Calu3 (cell line): ENCODE data around the gene SEC24B. TPM values are rescaled to one million over a fixed set of nuclear protein-coding genes. Genes with fewer than 3 reads are reported as not detected.

ENCODE experiments used
- BruUV-seq: library from RNA; stranded (reverse); fragments of 400-500 nt; replicated peaks from 2 replicates; lab custom pipeline; 2021; lab: Mats Ljungman, UMichigan
- CTCF ChIA-PET: fragments of 300-600 bp; sonication (Branson Sonifier 250); formaldehyde crosslinking; loops from one replicate; lab custom pipeline; 2022; ENCODE audit warnings: antibody characterized with exemption; lab: Charles Lee
- DNase-seq: peaks from one replicate; pipeline ENCODE4 v3.0.0; 2022
- H3K27ac Mint-ChIP-seq: one replicate; pipeline ENCODE4 v1.8.0; 2022; ENCODE audit warnings: mixed read lengths; ENCODE audit not compliant: unreplicated experiment
- H3K27me3 Mint-ChIP-seq: one replicate; pipeline ENCODE4 v1.8.0; 2022; ENCODE audit warnings: mixed read lengths; ENCODE audit not compliant: unreplicated experiment
- H3K36me3 Mint-ChIP-seq: one replicate; pipeline ENCODE4 v1.8.0; 2022; ENCODE audit warnings: mild to moderate bottlenecking, moderate library complexity, mixed read lengths; ENCODE audit not compliant: insufficient read depth, unreplicated experiment
- H3K4me1 Mint-ChIP-seq: one replicate; pipeline ENCODE4 v1.8.0; 2022; ENCODE audit warnings: mild to moderate bottlenecking, low read depth, mixed read lengths; ENCODE audit not compliant: unreplicated experiment
- H3K4me3 Mint-ChIP-seq: one replicate; pipeline ENCODE4 v1.8.0; 2022; ENCODE audit warnings: mild to moderate bottlenecking, low read depth, moderate library complexity, mixed read lengths; ENCODE audit not compliant: unreplicated experiment
- H3K9me3 Mint-ChIP-seq: one replicate; pipeline ENCODE4 v1.8.0; 2022; ENCODE audit warnings: low read depth, mixed read lengths; ENCODE audit not compliant: unreplicated experiment
- intact Hi-C: fragments of 100-400 bp; cut with micrococcal nuclease; formaldehyde crosslinking; loops from one replicate; pipeline ENCODE4 v1.10.0; 2022; ENCODE audit not compliant: unreplicated experiment
- total RNA-seq: library from RNA; stranded (reverse); gene quantifications from 2 replicates; pipeline ENCODE4 v1.2.3, GENCODE V29; 2022
- TF ChIP-seq, protein P1 (sequence below): fragments of 200-600 bp; IDR thresholded peaks from one replicate; pipeline ENCODE4 v1.8.0; 2022; ENCODE audit warnings: antibody characterized with exemption; ENCODE audit not compliant: unreplicated experiment

The SEC24B gene
- total RNA-seq, 1 experiment from 2014 or later: 21.5 TPM

DNA sequence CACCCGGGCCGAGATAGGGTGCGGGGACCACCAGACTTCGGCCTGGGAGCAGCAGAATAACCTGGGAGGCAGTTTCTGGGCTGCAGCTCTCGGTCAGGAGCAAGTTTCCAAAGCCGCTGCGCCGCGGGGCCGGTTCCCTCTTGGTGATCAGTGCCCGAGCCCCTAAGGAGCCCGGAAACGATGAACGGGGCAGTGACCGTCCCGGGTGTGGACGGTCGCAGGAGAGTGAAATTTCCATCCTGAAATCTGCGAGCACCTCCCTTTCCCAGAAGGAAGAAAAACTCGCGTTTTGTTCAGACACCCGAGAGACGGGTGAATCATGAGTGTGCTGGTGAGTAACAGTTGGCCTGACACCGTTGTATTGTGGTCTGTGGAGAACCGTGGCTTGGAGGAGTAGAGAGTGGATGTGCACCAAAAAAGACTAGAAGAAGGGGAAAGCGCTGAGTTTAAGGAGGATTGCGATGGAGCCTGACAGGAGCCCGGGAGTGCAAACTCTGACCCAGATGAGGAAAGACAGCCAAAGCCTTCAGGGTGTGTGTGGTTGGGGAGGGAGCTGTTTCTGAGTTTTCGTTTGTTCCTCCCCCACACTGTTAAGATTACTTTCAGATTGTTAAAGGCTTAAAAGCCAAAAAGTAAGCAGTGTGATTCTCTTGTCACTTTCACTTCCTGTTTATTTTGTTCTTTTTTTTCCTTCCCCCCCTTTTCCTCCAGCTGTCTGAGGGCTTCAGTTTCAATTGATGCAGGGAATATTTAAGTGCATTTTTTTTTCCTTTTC lies 127.3 kb downstream of the SEC24B start:
- intact Hi-C loops: no loop called here
- no TSS peak for BruUV-seq
- TF ChIP-seq, protein P1, sequence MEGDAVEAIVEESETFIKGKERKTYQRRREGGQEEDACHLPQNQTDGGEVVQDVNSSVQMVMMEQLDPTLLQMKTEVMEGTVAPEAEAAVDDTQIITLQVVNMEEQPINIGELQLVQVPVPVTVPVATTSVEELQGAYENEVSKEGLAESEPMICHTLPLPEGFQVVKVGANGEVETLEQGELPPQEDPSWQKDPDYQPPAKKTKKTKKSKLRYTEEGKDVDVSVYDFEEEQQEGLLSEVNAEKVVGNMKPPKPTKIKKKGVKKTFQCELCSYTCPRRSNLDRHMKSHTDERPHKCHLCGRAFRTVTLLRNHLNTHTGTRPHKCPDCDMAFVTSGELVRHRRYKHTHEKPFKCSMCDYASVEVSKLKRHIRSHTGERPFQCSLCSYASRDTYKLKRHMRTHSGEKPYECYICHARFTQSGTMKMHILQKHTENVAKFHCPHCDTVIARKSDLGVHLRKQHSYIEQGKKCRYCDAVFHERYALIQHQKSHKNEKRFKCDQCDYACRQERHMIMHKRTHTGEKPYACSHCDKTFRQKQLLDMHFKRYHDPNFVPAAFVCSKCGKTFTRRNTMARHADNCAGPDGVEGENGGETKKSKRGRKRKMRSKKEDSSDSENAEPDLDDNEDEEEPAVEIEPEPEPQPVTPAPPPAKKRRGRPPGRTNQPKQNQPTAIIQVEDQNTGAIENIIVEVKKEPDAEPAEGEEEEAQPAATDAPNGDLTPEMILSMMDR: no peak
- Mint-ChIP-seq H3K36me3 (peaks cover 15% of the 10 kb centered on the region), H3K27ac (peak overlapping the region; percentile 83), H3K4me1 (peaks cover 10% of the 10 kb centered on the region), H3K9me3 (no peaks in the 10 kb centered on the region), H3K4me3 (peak overlapping the region; percentile 92), H3K27me3 (no peaks in the 10 kb centered on the region)
- DNase-seq: peak; percentile 9
- CTCF ChIA-PET: interaction anchor here (0.6 to 1.6 kb wide), 3 partner anchors 11 to 280 kb away, joined by 3 to 5 read pairs (median 5); partner anchors contain the start of gene SEC24B

DNA sequence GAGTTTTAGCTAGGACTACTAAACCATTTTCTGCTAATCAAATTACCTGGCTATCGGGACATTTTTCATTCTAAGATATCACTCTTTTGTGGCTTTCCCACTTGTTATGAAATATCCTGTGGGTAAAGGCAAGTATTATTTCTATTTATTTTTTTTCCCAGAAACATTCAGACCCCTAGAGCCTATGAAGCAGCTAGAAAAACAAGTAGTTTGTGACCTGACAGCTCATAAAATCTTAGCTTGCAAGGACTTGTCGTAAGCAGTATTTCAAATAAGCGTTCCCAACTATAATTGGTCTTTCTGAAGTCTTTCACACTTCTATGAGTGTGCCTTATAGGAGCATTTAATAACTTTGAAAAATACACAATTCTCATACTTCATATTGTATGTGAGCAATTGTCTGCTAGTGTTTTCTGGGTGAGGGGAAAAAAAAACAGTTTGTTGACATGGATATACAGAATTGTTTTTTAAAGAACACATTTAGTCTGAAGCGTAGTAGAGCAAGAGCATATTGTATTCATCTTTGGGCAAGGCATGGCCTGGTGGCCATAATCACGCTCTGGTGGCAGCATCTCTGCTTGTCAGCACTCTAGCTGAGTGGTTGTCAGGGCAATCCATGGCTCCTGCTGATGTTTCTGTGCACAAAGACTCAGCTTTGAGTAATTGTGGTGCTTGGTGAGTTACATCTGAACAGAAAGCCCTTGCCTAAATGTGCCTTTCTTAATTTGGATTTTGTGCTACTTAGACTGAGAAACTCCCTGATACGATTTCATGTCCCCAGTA lies 129.0 kb downstream of the SEC24B start:
- H3K4me3 Mint-ChIP-seq: no peak overlapping the region
- CTCF ChIA-PET: interaction anchor here (1.6 to 2.4 kb wide), 2 partner anchors 9 to 12 kb away, joined by 5 to 6 read pairs; no protein-coding TSS in a partner anchor
- peaks cover 15% of the 10 kb centered on the region for H3K36me3 Mint-ChIP-seq
- DNase-seq: no peak
- no peaks in the 10 kb centered on the region for H3K9me3 Mint-ChIP-seq
- no peaks in the 10 kb centered on the region for H3K27me3 Mint-ChIP-seq
- no TSS peak for BruUV-seq
- H3K27ac Mint-ChIP-seq: no peak overlapping the region
- TF ChIP-seq, protein P1: no peak
- intact Hi-C loops: no loop called here
- H3K4me1 Mint-ChIP-seq: peaks cover 10% of the 10 kb centered on the region

DNA sequence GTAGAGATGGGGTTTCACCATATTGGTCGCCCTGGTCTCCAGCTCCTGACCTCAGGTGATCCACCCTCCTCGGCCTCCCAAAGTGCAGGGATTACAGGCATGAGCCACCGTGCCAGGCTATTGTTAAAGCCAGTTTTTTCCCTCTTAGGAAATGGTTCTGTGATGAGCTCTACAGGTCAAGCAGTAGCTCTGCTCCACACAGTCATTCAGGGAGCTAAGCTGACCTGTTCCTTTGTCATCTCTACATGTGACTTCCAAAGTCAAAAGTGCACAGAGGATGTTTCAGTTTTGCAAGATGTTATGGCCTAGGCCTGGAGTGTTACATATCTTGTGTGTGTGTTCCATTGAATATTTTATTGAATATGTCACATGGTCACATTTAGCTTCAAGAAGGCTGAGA lies 137.9 kb downstream of the SEC24B start:
- peaks cover 17% of the 10 kb centered on the region for H3K4me1 Mint-ChIP-seq
- intact Hi-C loops: loop anchor here (5.0 to 10.0 kb wide), 2 partner anchors 149 to 233 kb away; partner anchors contain the start of gene CFI
- no peaks in the 10 kb centered on the region for H3K27me3 Mint-ChIP-seq
- TF ChIP-seq, protein P1: no peak
- CTCF ChIA-PET: interaction anchor here (1.8 kb wide), 1 partner anchor 10 kb away, joined by 5 read pairs; no protein-coding TSS in a partner anchor
- H3K9me3 Mint-ChIP-seq: no peaks in the 10 kb centered on the region
- H3K36me3 Mint-ChIP-seq: no peaks in the 10 kb centered on the region
- no peak overlapping the region for H3K4me3 Mint-ChIP-seq
- DNase-seq: no peak
- H3K27ac Mint-ChIP-seq: no peak overlapping the region
- no TSS peak for BruUV-seq

DNA sequence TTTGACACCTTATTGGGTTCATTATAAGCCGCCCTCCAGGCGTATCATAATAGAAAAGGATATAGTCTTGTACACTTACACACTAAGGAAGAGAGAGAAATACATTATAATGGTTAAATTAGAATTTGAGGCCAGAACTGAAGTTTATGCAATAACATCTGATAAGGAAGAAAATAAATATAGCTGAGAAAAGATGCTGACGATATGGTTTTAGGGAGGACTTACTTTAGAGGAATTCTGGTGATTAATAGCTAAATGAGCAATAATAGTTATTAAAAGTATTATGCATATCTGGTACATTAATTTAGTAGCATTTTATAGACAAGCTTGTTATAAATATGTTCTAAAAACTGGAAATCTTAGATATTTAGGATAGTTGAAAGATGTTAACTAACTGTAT lies 138.5 kb downstream of the SEC24B start:
- Mint-ChIP-seq H3K9me3 (no peaks in the 10 kb centered on the region), H3K4me1 (peaks cover 17% of the 10 kb centered on the region), H3K36me3 (no peaks in the 10 kb centered on the region), H3K27me3 (no peaks in the 10 kb centered on the region), H3K27ac (no peak overlapping the region), H3K4me3 (no peak overlapping the region)
- CTCF ChIA-PET: interaction anchor here (1.8 kb wide), 1 partner anchor 11 kb away, joined by 5 read pairs; no protein-coding TSS in a partner anchor
- no TSS peak for BruUV-seq
- intact Hi-C loops: loop anchor here (5.0 to 10.0 kb wide), 2 partner anchors 150 to 233 kb away; partner anchors contain the start of gene CFI
- DNase-seq: no peak
- TF ChIP-seq, protein P1: no peak
